ENCODE measurements around the gene TBC1D7. TPM values are rescaled to one million over a fixed set of nuclear protein-coding genes. Genes with fewer than 3 reads are reported as not detected.

TBC1D7 gene
- total and polyA plus RNA-seq, 10 of the 15 experiments (the other 5 are each of a cell fraction or from before 2014, with no cell fraction given), result 20.1 to 65.9 (median 31.3) TPM

DNA sequence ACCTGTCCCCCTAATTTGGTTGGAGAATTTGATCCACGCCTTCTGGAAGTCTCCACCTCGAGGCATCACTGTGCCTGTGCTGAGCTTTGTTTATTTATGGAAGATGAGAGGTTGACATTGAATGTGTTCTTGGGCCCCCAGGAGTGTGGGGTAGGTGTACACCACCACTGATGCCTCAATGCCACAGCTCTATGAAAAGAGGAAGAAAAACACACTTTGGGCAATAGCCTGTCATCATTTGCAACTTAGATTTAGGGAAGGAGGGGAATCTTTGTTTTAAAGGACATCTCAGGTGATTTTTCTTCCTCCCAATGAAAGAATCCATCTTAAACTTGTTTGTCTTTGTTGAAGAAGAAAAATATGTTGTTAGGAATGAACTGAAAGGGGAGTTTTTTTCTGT lies 42.6 kb downstream of the TBC1D7 start (continued):
- TF ChIP-seq, protein P1, sequence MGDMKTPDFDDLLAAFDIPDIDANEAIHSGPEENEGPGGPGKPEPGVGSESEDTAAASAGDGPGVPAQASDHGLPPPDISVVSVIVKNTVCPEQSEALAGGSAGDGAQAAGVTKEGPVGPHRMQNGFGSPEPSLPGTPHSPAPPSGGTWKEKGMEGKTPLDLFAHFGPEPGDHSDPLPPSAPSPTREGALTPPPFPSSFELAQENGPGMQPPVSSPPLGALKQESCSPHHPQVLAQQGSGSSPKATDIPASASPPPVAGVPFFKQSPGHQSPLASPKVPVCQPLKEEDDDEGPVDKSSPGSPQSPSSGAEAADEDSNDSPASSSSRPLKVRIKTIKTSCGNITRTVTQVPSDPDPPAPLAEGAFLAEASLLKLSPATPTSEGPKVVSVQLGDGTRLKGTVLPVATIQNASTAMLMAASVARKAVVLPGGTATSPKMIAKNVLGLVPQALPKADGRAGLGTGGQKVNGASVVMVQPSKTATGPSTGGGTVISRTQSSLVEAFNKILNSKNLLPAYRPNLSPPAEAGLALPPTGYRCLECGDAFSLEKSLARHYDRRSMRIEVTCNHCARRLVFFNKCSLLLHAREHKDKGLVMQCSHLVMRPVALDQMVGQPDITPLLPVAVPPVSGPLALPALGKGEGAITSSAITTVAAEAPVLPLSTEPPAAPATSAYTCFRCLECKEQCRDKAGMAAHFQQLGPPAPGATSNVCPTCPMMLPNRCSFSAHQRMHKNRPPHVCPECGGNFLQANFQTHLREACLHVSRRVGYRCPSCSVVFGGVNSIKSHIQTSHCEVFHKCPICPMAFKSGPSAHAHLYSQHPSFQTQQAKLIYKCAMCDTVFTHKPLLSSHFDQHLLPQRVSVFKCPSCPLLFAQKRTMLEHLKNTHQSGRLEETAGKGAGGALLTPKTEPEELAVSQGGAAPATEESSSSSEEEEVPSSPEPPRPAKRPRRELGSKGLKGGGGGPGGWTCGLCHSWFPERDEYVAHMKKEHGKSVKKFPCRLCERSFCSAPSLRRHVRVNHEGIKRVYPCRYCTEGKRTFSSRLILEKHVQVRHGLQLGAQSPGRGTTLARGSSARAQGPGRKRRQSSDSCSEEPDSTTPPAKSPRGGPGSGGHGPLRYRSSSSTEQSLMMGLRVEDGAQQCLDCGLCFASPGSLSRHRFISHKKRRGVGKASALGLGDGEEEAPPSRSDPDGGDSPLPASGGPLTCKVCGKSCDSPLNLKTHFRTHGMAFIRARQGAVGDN (IDR thresholded peaks at IDR 0.05), result no peak
- TF ChIP-seq, protein P2, sequence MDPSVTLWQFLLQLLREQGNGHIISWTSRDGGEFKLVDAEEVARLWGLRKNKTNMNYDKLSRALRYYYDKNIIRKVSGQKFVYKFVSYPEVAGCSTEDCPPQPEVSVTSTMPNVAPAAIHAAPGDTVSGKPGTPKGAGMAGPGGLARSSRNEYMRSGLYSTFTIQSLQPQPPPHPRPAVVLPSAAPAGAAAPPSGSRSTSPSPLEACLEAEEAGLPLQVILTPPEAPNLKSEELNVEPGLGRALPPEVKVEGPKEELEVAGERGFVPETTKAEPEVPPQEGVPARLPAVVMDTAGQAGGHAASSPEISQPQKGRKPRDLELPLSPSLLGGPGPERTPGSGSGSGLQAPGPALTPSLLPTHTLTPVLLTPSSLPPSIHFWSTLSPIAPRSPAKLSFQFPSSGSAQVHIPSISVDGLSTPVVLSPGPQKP (IDR thresholded peaks at IDR 0.05; ENCODE audit: low read depth, low read length), result no peak
- TF ChIP-seq, protein P3, sequence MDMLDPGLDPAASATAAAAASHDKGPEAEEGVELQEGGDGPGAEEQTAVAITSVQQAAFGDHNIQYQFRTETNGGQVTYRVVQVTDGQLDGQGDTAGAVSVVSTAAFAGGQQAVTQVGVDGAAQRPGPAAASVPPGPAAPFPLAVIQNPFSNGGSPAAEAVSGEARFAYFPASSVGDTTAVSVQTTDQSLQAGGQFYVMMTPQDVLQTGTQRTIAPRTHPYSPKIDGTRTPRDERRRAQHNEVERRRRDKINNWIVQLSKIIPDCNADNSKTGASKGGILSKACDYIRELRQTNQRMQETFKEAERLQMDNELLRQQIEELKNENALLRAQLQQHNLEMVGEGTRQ (IDR thresholded peaks at IDR 0.05; ENCODE audit: borderline replicate concordance, low read depth, low read length), result no peak
- TF ChIP-seq SRF (IDR thresholded peaks at IDR 0.05; ENCODE audit: low read depth in 2 of 2, low read length in 2 of 2), result no peak

DNA sequence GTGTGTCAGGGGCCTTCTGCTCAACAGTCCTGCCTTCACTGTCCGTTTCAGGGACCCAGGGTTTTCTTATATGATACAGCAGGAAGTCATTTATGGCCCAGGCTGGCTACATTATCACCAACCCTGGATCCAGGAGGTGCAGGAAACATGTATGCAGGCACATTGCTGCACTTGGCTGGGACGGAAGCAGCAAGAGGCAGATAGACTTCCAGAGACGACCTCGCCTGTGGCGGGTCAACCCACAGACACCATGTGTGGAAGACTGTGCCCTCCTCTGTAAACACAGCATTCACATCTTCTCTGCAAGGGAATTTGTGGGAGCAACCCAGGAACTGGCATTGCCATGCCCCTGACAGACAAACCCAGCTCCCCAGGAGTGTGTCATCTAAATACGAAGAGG lies 43.7 kb downstream of the TBC1D7 start:
- Histone ChIP-seq H3K36me3 (ENCODE audit: control insufficient read depth in 2 of 2, insufficient read depth in 2 of 2, low read length in 1 of 2) (peaks cover 43 to 65% of the 10 kb centered on the region in 2 experiments), H3K9me3 (replicated peaks; ENCODE audit: control insufficient read depth, insufficient read depth, low read length) (peaks cover 14% of the 10 kb centered on the region; the same call in 2 of the 3 replicates), H4K20me1 (ENCODE audit: control insufficient read depth, insufficient read depth) (peaks cover 4% of the 10 kb centered on the region), H3K4me1 (ENCODE audit: control insufficient read depth, insufficient read depth, low read length) (peaks cover 39% of the 10 kb centered on the region), H3K4me2 (ENCODE audit: control insufficient read depth, insufficient read depth) (no peak overlapping the region), H3K79me2 (ENCODE audit: control insufficient read depth, insufficient read depth, low read length) (peaks cover 4% of the 10 kb centered on the region), H3K4me3 (no peak overlapping the region), H3K27ac (ENCODE audit: control insufficient read depth, insufficient read depth) (no peak overlapping the region), H3K27me3 (replicated peaks in 1 of 2; ENCODE audit: control insufficient read depth in 2 of 2, insufficient read depth in 2 of 2, low read length in 1 of 2) (no peaks in the 10 kb centered on the region), H2AFZ (ENCODE audit: control insufficient read depth, low read depth, low read length) (no peak overlapping the region), H3K9ac (ENCODE audit: control insufficient read depth, insufficient read depth, low read length) (no peak overlapping the region)
- ChIA-PET POLR2A (interaction anchor here (2.5 kb wide), 1 partner anchor 9 kb away, joined by 9 read pairs; no protein-coding TSS in a partner anchor), CTCF (interaction anchor here (1.3 to 2.4 kb wide), 4 partner anchors 14 to 89 kb away, joined by 3 to 7 read pairs (median 6); no protein-coding TSS in a partner anchor), RAD21 (ENCODE audit: unreplicated experiment) (interaction anchor here (1.9 to 2.1 kb wide), 2 partner anchors 9 to 20 kb away, joined by 6 to 9 read pairs; no protein-coding TSS in a partner anchor), SMC1A (ENCODE audit: uncharacterized antibody, unreplicated experiment) (interaction anchor here (0.8 to 1.8 kb wide), 5 partner anchors 9 to 328 kb away, joined by 3 to 4 read pairs (median 3); no protein-coding TSS in a partner anchor)
- no peak for ATAC-seq
- TF ChIP-seq, protein P4, sequence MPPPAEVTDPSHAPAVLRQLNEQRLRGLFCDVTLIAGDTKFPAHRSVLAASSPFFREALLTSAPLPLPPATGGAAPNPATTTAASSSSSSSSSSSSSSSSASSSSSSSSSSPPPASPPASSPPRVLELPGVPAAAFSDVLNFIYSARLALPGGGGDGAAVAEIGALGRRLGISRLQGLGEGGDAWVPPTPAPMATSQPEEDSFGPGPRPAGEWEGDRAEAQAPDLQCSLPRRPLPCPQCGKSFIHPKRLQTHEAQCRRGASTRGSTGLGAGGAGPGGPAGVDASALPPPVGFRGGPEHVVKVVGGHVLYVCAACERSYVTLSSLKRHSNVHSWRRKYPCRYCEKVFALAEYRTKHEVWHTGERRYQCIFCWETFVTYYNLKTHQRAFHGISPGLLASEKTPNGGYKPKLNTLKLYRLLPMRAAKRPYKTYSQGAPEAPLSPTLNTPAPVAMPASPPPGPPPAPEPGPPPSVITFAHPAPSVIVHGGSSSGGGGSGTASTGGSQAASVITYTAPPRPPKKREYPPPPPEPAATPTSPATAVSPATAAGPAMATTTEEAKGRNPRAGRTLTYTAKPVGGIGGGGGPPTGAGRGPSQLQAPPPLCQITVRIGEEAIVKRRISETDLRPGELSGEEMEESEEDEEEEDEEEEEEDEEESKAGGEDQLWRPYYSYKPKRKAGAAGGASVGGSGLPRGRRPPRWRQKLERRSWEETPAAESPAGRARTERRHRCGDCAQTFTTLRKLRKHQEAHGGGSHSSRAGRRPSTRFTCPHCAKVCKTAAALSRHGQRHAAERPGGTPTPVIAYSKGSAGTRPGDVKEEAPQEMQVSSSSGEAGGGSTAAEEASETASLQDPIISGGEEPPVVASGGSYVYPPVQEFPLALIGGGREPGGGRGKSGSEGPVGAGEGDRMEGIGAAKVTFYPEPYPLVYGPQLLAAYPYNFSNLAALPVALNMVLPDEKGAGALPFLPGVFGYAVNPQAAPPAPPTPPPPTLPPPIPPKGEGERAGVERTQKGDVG (CRISPR knock-in tag; IDR thresholded peaks at IDR 0.05), result no peak
- no peak for TF ChIP-seq CHD1 (IDR thresholded peaks at IDR 0.05; ENCODE audit: low read depth, low read length)
- no peak for TF ChIP-seq STAT3 (IDR thresholded peaks at IDR 0.05; ENCODE audit: low read depth, low read length)
- no peak for TF ChIP-seq NBN (IDR thresholded peaks at IDR 0.05)
- no peak for TF ChIP-seq CREB1 (IDR thresholded peaks at IDR 0.05; ENCODE audit: low read depth)
- no peak for TF ChIP-seq SP1 (IDR thresholded peaks at IDR 0.05; ENCODE audit: low read depth, low read length)
- TF ChIP-seq PAX5 (IDR thresholded peaks at IDR 0.05; ENCODE audit: borderline replicate concordance, low read depth, low read length), result no peak
- TF ChIP-seq CHD2 (IDR thresholded peaks at IDR 0.05; ENCODE audit: borderline replicate concordance, low read depth, low read length), result no peak
- DNase-seq (ENCODE audit: low read depth, low spot score), result no peak
- FAIRE-seq, result no peak
- intact Hi-C loops (cut with micrococcal nuclease; ENCODE audit: unreplicated experiment) (no loop called here), in situ Hi-C loops (cut with MboI) (no loop called here)
- 99% methylated on average over 6 of the region's 6 CpGs for WGBS (ENCODE audit: insufficient coverage, insufficient replicate concordance, low lambda C conversion rate, missing lambda C conversion rate)
- no TSS peak for BruUV-seq (replicated peaks)

All from GM12878 (cell line).